HCT116 (cell line): Measurements from ENCODE around the gene GLRA3. TPM values are rescaled to one million over a fixed set of nuclear protein-coding genes. Genes with fewer than 3 reads are reported as not detected.

Experiments
- ATAC-seq: fragments of 200-7000 bp; cut with Tn5 transposase; 2 replicates; pipeline ENCODE4 v1.9.1; 2020; ENCODE audit warnings: mild to moderate bottlenecking, moderate library complexity
- BruUV-seq: library from RNA; stranded (reverse); fragments of 400-500 nt; replicated peaks from 2 replicates; lab custom pipeline; 2021; lab: Mats Ljungman, UMichigan
- CTCF ChIA-PET: fragments of 300-600 bp; sonication (Branson Sonifier 250); formaldehyde crosslinking; loops from one replicate; lab custom pipeline; 2021; ENCODE audit warnings: antibody characterized with exemption; lab: Charles Lee
- POLR2A ChIA-PET: fragments of 300-600, 350-600 bp; sonication (Branson Sonifier 250); formaldehyde crosslinking; loops from one replicate; lab custom pipeline; 2021; ENCODE audit warnings: antibody characterized with exemption; lab: Charles Lee
- RAD21 ChIA-PET, 2 experiments: fragments of 300-600 bp; sonication (Branson Sonifier 250); formaldehyde crosslinking; loops; one replicate each; lab custom pipeline; 2023; ENCODE audit warnings: low total read pairs in 2 of 2; ENCODE audit not compliant: uncharacterized antibody in 2 of 2, unreplicated experiment in 2 of 2, low non-redundant PET in 1 of 2; lab: Charles Lee
- DNase-seq: peaks from one replicate; pipeline ENCODE4 v3.0.0-alpha.2; 2010; ENCODE audit warnings: low read depth, low spot score
- H2AFZ ChIP-seq: fragments of 200-600 bp; shearing (Covaris generic), sonication (generic); 2 replicates; pipeline ENCODE4 v1.6.1; 2017; ENCODE audit warnings: low read depth, mixed run types, mixed read lengths, antibody characterized with exemption, low read length; ENCODE audit not compliant: poor library complexity, severe bottlenecking
- H3K27ac ChIP-seq: 2 replicates; pipeline ENCODE4 v1.5.1; 2012; ENCODE audit warnings: low read depth, low read length
- H3K27me3 ChIP-seq: fragments of 200-600 bp; sonication (generic); 2 replicates; pipeline ENCODE4 v1.6.1; 2016; ENCODE audit warnings: mixed run types, low read length, mixed read lengths; ENCODE audit not compliant: insufficient read depth
- H3K36me3 ChIP-seq, 2 experiments: fragments of 200-500 bp in 1 of 2; fragments of 200-600 bp in 1 of 2; sonication (Bioruptor generic) in 1 of 2; sonication (generic) in 1 of 2; 2 replicates each; pipeline versions ENCODE4 v1.5.1 to v1.6.1; 2014 to 2016; ENCODE audit warnings: low read length in 2 of 2, inconsistent platforms in 1 of 2, mixed read lengths in 1 of 2, mixed run types in 1 of 2; ENCODE audit not compliant: insufficient read depth in 2 of 2, control insufficient read depth in 1 of 2
- H3K4me1 ChIP-seq, 2 experiments: fragments of 200-600 bp in 1 of 2; sonication (generic) in 1 of 2; 2 replicates each; pipeline versions ENCODE4 v1.5.1 to v1.6.1; 2012 to 2017; ENCODE audit warnings: low read length in 2 of 2, inconsistent platforms in 1 of 2, mild to moderate bottlenecking in 1 of 2, mixed read lengths in 1 of 2, mixed run types in 1 of 2, moderate library complexity in 1 of 2; ENCODE audit not compliant: insufficient read depth in 2 of 2, control insufficient read depth in 1 of 2
- H3K4me2 ChIP-seq: fragments of 200-600 bp; sonication (generic); 2 replicates; pipeline ENCODE4 v1.6.1; 2017; ENCODE audit warnings: mixed run types, low read length, mixed read lengths
- H3K4me3 ChIP-seq, 2 experiments: fragments of 200-600 bp in 1 of 2; sonication (generic) in 1 of 2; replicated peaks in 1 of 2; 2 replicates each; pipeline ENCODE4 v1.5.1; 2011 to 2016; ENCODE audit warnings: low read length in 2 of 2, control low read depth in 1 of 2, low read depth in 1 of 2, mild to moderate bottlenecking in 1 of 2, mixed read lengths in 1 of 2, mixed run types in 1 of 2
- H3K79me2 ChIP-seq: fragments of 200-600 bp; sonication (generic); 2 replicates; pipeline ENCODE4 v1.6.1; 2017; ENCODE audit warnings: mild to moderate bottlenecking, mixed run types, low read length, moderate library complexity, mixed read lengths; ENCODE audit not compliant: insufficient read depth
- H3K9ac ChIP-seq: fragments of 200-600 bp; sonication (generic); 2 replicates; pipeline ENCODE4 v1.6.1; 2016; ENCODE audit warnings: low read length, mixed read lengths
- H3K9me2 ChIP-seq: fragments of 200-600 bp; sonication (generic), shearing (Covaris generic); 2 replicates; pipeline ENCODE4 v1.6.1; 2017; ENCODE audit warnings: mixed run types, mild to moderate bottlenecking, moderate library complexity; ENCODE audit not compliant: insufficient read depth
- H3K9me3 ChIP-seq, 2 experiments: fragments of 200-500 bp in 1 of 2; fragments of 200-600 bp in 1 of 2; sonication (Bioruptor generic) in 1 of 2; sonication (generic) in 1 of 2; 2 replicates each; pipeline ENCODE4 v1.6.1; 2014 to 2017; ENCODE audit warnings: low read length in 2 of 2, mixed read lengths in 2 of 2, inconsistent platforms in 1 of 2, low read depth in 1 of 2, mild to moderate bottlenecking in 1 of 2, mixed run types in 1 of 2, moderate library complexity in 1 of 2; ENCODE audit not compliant: control insufficient read depth in 1 of 2, insufficient read depth in 1 of 2
- H4K20me1 ChIP-seq: fragments of 200-600 bp; sonication (generic), shearing (Covaris generic); 2 replicates; pipeline ENCODE4 v1.6.1; 2017; ENCODE audit warnings: mixed run types, mild to moderate bottlenecking, moderate library complexity; ENCODE audit not compliant: insufficient read depth
- EGR1 ChIP-seq: IDR thresholded peaks from 2 replicates; pipeline ENCODE4 v1.6.1; 2012; ENCODE audit warnings: low read depth
- ELF1 ChIP-seq: IDR thresholded peaks from 2 replicates; pipeline ENCODE4 v1.6.1; 2012; ENCODE audit warnings: low read depth, borderline replicate concordance
- EZH2 ChIP-seq: fragments of 200-600 bp; sonication (generic); IDR thresholded peaks from 2 replicates; pipeline ENCODE4 v1.6.1; 2017; ENCODE audit warnings: antibody characterized with exemption, mixed run types
- FOSL1 ChIP-seq: IDR thresholded peaks from 2 replicates; pipeline ENCODE4 v1.6.1; 2012; ENCODE audit warnings: low read depth
- POLR2A ChIP-seq: IDR thresholded peaks from 2 replicates; pipeline ENCODE4 v1.7.0; 2011; ENCODE audit warnings: borderline replicate concordance; ENCODE audit not compliant: insufficient read depth, insufficient read length; ENCODE audit errors: extremely low read depth
- RAD21 ChIP-seq: IDR thresholded peaks from 2 replicates; pipeline ENCODE4 v1.6.1; 2012; ENCODE audit warnings: low read depth, mild to moderate bottlenecking
- SP1 ChIP-seq: IDR thresholded peaks from 2 replicates; pipeline ENCODE4 v1.6.1; 2012; ENCODE audit warnings: low read depth
- SRF ChIP-seq: IDR thresholded peaks from 2 replicates; pipeline ENCODE4 v1.6.1; 2012; ENCODE audit warnings: low read depth
- TCF7L2 ChIP-seq: IDR thresholded peaks from 2 replicates; pipeline ENCODE4 v1.7.0; 2011; ENCODE audit warnings: borderline replicate concordance, inconsistent platforms; ENCODE audit not compliant: insufficient read depth, insufficient read length; ENCODE audit errors: extremely low read depth
- ZFX ChIP-seq: fragments of 450-650 bp; IDR thresholded peaks from 2 replicates; pipeline ENCODE4 v1.6.1; 2017
- ZNF274 ChIP-seq: fragments of 200-500 bp; sonication (Bioruptor generic); IDR thresholded peaks from 2 replicates; pipeline ENCODE4 v1.6.1; 2014; ENCODE audit warnings: mild to moderate bottlenecking, low read depth, low read length, inconsistent platforms
- intact Hi-C: fragments of 100-400 bp; cut with micrococcal nuclease; formaldehyde crosslinking; loops from 2 replicates; pipeline ENCODE4 v1.10.0; 2022
- total RNA-seq: library from RNA; stranded (reverse); gene quantifications from one replicate; pipeline ENCODE4 v1.2.1, GENCODE V29; 2021; ENCODE audit not compliant: unreplicated experiment
- TF ChIP-seq, protein P1 (sequence below): IDR thresholded peaks from 2 replicates; pipeline ENCODE4 v1.6.1; 2011; ENCODE audit warnings: mild to moderate bottlenecking, low read length, moderate library complexity; ENCODE audit not compliant: insufficient replicate concordance; ENCODE audit errors: extremely low read depth
- TF ChIP-seq, protein P2 (sequence below): IDR thresholded peaks from 2 replicates; pipeline ENCODE4 v1.6.1; 2012
- TF ChIP-seq, protein P3 (sequence below): IDR thresholded peaks from 2 replicates; pipeline ENCODE4 v1.6.1; 2012; ENCODE audit warnings: low read depth
- TF ChIP-seq, protein P4 (sequence below): IDR thresholded peaks from 2 replicates; pipeline ENCODE4 v1.6.1; 2012

GLRA3 gene
- total RNA-seq, 1 experiment from 2014 or later: not detected

DNA sequence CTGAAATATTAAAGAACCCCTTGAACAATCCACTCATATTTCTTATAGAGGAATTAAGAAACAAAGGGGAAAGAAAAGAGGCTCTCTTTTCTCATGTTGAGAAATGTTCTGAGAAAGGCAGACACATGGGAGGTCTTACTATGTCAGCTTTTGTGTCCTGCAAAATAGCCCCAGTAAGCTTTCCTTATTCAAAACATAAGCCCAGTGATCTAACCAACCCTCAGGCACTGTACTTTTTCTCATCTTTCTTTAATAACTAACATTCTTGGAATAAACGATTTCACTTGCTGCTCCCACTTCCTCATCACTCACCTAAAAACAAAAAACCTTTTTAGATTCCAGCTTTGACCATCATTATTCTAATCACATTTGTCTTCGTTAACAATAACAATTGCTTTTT is 115.9 kb downstream of the GLRA3 start:
- DNase-seq: no peak
- CTCF ChIA-PET: no interaction called here
- H3K4me1 ChIP-seq: no peaks in the 10 kb centered on the region
- H3K4me3 ChIP-seq: no peak overlapping the region
- no peak for TF ChIP-seq FOSL1
- TF ChIP-seq, protein P1, sequence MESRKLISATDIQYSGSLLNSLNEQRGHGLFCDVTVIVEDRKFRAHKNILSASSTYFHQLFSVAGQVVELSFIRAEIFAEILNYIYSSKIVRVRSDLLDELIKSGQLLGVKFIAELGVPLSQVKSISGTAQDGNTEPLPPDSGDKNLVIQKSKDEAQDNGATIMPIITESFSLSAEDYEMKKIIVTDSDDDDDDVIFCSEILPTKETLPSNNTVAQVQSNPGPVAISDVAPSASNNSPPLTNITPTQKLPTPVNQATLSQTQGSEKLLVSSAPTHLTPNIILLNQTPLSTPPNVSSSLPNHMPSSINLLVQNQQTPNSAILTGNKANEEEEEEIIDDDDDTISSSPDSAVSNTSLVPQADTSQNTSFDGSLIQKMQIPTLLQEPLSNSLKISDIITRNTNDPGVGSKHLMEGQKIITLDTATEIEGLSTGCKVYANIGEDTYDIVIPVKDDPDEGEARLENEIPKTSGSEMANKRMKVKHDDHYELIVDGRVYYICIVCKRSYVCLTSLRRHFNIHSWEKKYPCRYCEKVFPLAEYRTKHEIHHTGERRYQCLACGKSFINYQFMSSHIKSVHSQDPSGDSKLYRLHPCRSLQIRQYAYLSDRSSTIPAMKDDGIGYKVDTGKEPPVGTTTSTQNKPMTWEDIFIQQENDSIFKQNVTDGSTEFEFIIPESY: no peak
- no peak for TF ChIP-seq ZNF274
- TF ChIP-seq SP1: no peak
- TF ChIP-seq TCF7L2: no peak
- TF ChIP-seq, all 23 proteins: peak for 0
- no peak overlapping the region for H3K27ac ChIP-seq
- no peaks in the 10 kb centered on the region for H3K9me3 ChIP-seq
- H3K27me3 ChIP-seq: no peaks in the 10 kb centered on the region
- intact Hi-C loops: no loop called here
- ATAC-seq: no peak
- H2AFZ ChIP-seq: no peak overlapping the region
- ChIA-PET POLR2A (no interaction called here), RAD21 (no interaction called here)
- no peaks in the 10 kb centered on the region for H4K20me1 ChIP-seq
- no peaks in the 10 kb centered on the region for H3K79me2 ChIP-seq
- H3K4me2 ChIP-seq: no peak overlapping the region
- no peaks in the 10 kb centered on the region for H3K36me3 ChIP-seq
- no peak overlapping the region for H3K9ac ChIP-seq
- H3K9me2 ChIP-seq: no peaks in the 10 kb centered on the region
- BruUV-seq: no TSS peak

DNA sequence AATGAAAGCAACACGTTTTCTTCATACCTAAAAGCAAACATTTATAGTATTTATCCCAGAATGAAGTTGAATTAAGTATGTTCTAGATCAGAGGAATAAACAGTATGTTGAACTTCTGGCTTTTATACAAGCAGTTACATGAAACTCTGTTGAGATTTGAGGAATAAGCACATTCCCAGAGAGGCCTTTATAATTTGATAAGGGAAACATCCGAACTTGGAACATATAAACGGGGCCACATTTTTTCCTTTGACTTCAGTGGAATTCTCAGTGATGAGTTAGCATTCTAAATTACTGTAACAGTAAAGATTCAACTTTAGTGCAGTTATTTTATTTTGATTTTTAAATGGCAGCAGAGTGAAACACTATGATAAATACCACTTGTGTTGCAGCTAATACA is 119.5 kb downstream of the GLRA3 start:
- H3K36me3 ChIP-seq: no peaks in the 10 kb centered on the region
- H3K27me3 ChIP-seq: no peaks in the 10 kb centered on the region
- H3K9me3 ChIP-seq: no peaks in the 10 kb centered on the region
- no peak overlapping the region for H3K27ac ChIP-seq
- H3K4me1 ChIP-seq: no peaks in the 10 kb centered on the region
- no peak overlapping the region for H2AFZ ChIP-seq
- H3K79me2 ChIP-seq: no peaks in the 10 kb centered on the region
- no peak overlapping the region for H3K9ac ChIP-seq
- BruUV-seq: no TSS peak
- RAD21 ChIA-PET: no interaction called here
- CTCF ChIA-PET: no interaction called here
- H4K20me1 ChIP-seq: no peaks in the 10 kb centered on the region; the same call in 1 of the 2 replicates
- no peak overlapping the region for H3K4me2 ChIP-seq
- H3K4me3 ChIP-seq: no peak overlapping the region
- H3K9me2 ChIP-seq: no peaks in the 10 kb centered on the region
- ATAC-seq: no peak
- intact Hi-C loops: no loop called here
- POLR2A ChIA-PET: no interaction called here
- no peak for DNase-seq
- TF ChIP-seq RAD21: no peak
- TF ChIP-seq, protein P2, sequence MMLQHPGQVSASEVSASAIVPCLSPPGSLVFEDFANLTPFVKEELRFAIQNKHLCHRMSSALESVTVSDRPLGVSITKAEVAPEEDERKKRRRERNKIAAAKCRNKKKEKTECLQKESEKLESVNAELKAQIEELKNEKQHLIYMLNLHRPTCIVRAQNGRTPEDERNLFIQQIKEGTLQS: no peak
- TF ChIP-seq ELF1: no peak
- TF ChIP-seq, protein P3, sequence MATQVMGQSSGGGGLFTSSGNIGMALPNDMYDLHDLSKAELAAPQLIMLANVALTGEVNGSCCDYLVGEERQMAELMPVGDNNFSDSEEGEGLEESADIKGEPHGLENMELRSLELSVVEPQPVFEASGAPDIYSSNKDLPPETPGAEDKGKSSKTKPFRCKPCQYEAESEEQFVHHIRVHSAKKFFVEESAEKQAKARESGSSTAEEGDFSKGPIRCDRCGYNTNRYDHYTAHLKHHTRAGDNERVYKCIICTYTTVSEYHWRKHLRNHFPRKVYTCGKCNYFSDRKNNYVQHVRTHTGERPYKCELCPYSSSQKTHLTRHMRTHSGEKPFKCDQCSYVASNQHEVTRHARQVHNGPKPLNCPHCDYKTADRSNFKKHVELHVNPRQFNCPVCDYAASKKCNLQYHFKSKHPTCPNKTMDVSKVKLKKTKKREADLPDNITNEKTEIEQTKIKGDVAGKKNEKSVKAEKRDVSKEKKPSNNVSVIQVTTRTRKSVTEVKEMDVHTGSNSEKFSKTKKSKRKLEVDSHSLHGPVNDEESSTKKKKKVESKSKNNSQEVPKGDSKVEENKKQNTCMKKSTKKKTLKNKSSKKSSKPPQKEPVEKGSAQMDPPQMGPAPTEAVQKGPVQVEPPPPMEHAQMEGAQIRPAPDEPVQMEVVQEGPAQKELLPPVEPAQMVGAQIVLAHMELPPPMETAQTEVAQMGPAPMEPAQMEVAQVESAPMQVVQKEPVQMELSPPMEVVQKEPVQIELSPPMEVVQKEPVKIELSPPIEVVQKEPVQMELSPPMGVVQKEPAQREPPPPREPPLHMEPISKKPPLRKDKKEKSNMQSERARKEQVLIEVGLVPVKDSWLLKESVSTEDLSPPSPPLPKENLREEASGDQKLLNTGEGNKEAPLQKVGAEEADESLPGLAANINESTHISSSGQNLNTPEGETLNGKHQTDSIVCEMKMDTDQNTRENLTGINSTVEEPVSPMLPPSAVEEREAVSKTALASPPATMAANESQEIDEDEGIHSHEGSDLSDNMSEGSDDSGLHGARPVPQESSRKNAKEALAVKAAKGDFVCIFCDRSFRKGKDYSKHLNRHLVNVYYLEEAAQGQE: no peak
- TF ChIP-seq SP1: no peak
- TF ChIP-seq EZH2: no peak
- no peak for TF ChIP-seq POLR2A
- no peak for TF ChIP-seq ZFX
- no peak for TF ChIP-seq SRF
- TF ChIP-seq, protein P4, sequence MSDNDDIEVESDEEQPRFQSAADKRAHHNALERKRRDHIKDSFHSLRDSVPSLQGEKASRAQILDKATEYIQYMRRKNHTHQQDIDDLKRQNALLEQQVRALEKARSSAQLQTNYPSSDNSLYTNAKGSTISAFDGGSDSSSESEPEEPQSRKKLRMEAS: no peak
- TF ChIP-seq EGR1: no peak
